BLaER1 treated with 17β-estradiol and CSF1 and Interleukin-3, amounts not matched to agents 10 nM and 100 nM (cell line): ENCODE data around the gene LPIN2.
"Not testable (repeated sequence)": the region's sequence is repeated elsewhere in the genome, so short reads cannot be mapped to it uniquely, and the experiment has no call there.

Source experiments
- H3K27ac ChIP-seq, 11 experiments: shearing (Covaris generic); formaldehyde crosslinking; 2 replicates each; pipeline ENCODE4 v1.8.1; 2022
- H3K27me3 ChIP-seq, 11 experiments: shearing (Covaris generic); formaldehyde crosslinking; 2 replicates each; pipeline ENCODE4 v1.8.1; 2022
- H3K36me3 ChIP-seq, 11 experiments: shearing (Covaris generic); formaldehyde crosslinking; 2 replicates each; pipeline ENCODE4 v1.8.1; 2022
- H3K4me1 ChIP-seq, 10 experiments: shearing (Covaris generic); formaldehyde crosslinking; 2 replicates each; pipeline ENCODE4 v1.8.1; 2022
- H3K4me2 ChIP-seq, 11 experiments: shearing (Covaris generic); formaldehyde crosslinking; 2 replicates each; pipeline ENCODE4 v1.8.1; 2022
- H3K4me3 ChIP-seq, 10 experiments: shearing (Covaris generic); formaldehyde crosslinking; 2 replicates each; pipeline ENCODE4 v1.8.1; 2022
- H3K9ac ChIP-seq, 11 experiments: shearing (Covaris generic); formaldehyde crosslinking; 2 replicates each; pipeline ENCODE4 v1.8.1; 2022
- H3K9me3 ChIP-seq, 11 experiments: shearing (Covaris generic); formaldehyde crosslinking; replicated peaks in 1 of 11; 2 replicates each; pipeline ENCODE4 v1.8.1; 2022
- H4K20me1 ChIP-seq, 11 experiments: shearing (Covaris generic); formaldehyde crosslinking; 2 replicates each; pipeline ENCODE4 v1.8.1; 2022
- Cebpa-rat ChIP-seq, 11 experiments: shearing (Covaris generic); IDR thresholded peaks; 2 replicates each; pipeline ENCODE4 v1.8.1; 2022

Gene LPIN2

GRCh38 chr18:3015851-3016250 is 2.9 kb upstream of the LPIN2 start:
- Histone ChIP-seq H3K9me3 (no peaks in the 10 kb centered on the region), H3K27ac (peak overlapping the region; percentile 73 to 97 (median 92)), H3K27me3 (no peaks in the 10 kb centered on the region), H3K9ac (peak overlapping the region; percentile 67 to 98 (median 75)), H3K4me3 (peak overlapping the region; percentile 16 to 57 (median 46); a peak in 17 of 20 replicates), H3K36me3 (peaks cover under 1 to 10% (median 9%) of the 10 kb centered on the region in 11 experiments; a peak in 18 of 22 replicates), H3K4me1 (peaks cover 69 to 80% (median 76%) of the 10 kb centered on the region in 10 experiments), H3K4me2 (peak overlapping the region; percentile 90 to 98 (median 95)), H4K20me1 (peaks cover 4 to 14% (median 11%) of the 10 kb centered on the region in 11 experiments; a peak in 15 of 22 replicates)
- no peak for TF ChIP-seq Cebpa-rat (IDR thresholded peaks at IDR 0.05)

GRCh38 chr18:3015204-3015592 is 2.3 kb upstream of the LPIN2 start:
- Histone ChIP-seq H3K9ac (peak overlapping the region; percentile 67 to 98 (median 75)), H3K4me3 (peak overlapping the region in 9 of 10 experiments; percentile 33 to 57 (median 47); a peak in 17 of 20 replicates), H3K27ac (peak overlapping the region; percentile 73 to 97 (median 92)), H3K4me1 (peaks cover 76 to 86% (median 82%) of the 10 kb centered on the region in 10 experiments), H3K4me2 (peak overlapping the region; percentile 90 to 98 (median 95)), H3K36me3 (peaks cover 7 to 17% (median 15%) of the 10 kb centered on the region in 11 experiments; a peak in 19 of 22 replicates), H3K27me3 (no peaks in the 10 kb centered on the region), H4K20me1 (peaks cover 6 to 20% (median 18%) of the 10 kb centered on the region in 11 experiments; a peak in 16 of 22 replicates), H3K9me3 (no peaks in the 10 kb centered on the region)
- TF ChIP-seq Cebpa-rat (IDR thresholded peaks at IDR 0.05), result no peak

GRCh38 chr18:3014503-3015203 is 1.7 kb upstream of the LPIN2 start:
- Histone ChIP-seq H3K4me1 (peaks cover 80 to 88% (median 85%) of the 10 kb centered on the region in 10 experiments), H3K9ac (peak overlapping the region; percentile 71 to 98 (median 76)), H3K27me3 (no peaks in the 10 kb centered on the region), H4K20me1 (peaks cover 6 to 25% (median 23%) of the 10 kb centered on the region in 11 experiments; a peak in 16 of 22 replicates), H3K4me2 (peak overlapping the region; percentile 90 to 98 (median 95)), H3K36me3 (peaks cover 12 to 22% (median 20%) of the 10 kb centered on the region in 11 experiments; a peak in 19 of 22 replicates), H3K9me3 (no peaks in the 10 kb centered on the region), H3K27ac (peak overlapping the region; percentile 73 to 97 (median 92); a peak in 21 of 22 replicates), H3K4me3 (peak overlapping the region in 8 of 10 experiments; percentile 35 to 93 (median 48); a peak in 14 of 20 replicates)
- TF ChIP-seq Cebpa-rat (IDR thresholded peaks at IDR 0.05), result no peak

GRCh38 chr18:3012136-3013023 is 564 bp downstream of the LPIN2 start:
- Histone ChIP-seq H3K4me3 (peak overlapping the region; percentile 83 to 95 (median 89)), H3K36me3 (peaks cover 31 to 44% (median 42%) of the 10 kb centered on the region in 11 experiments), H4K20me1 (peaks cover 6 to 45% (median 40%) of the 10 kb centered on the region in 11 experiments; a peak in 18 of 22 replicates), H3K9me3 (no peaks in the 10 kb centered on the region), H3K27ac (peak overlapping the region; percentile 89 to 97 (median 93)), H3K9ac (peak overlapping the region; percentile 94 to 98 (median 97)), H3K4me1 (peaks cover 66 to 85% (median 79%) of the 10 kb centered on the region in 10 experiments), H3K27me3 (no peaks in the 10 kb centered on the region), H3K4me2 (peak overlapping the region; percentile 86 to 98 (median 94))
- no peak for TF ChIP-seq Cebpa-rat (IDR thresholded peaks at IDR 0.05)

- peak overlapping the region in 6 of 11 experiments; percentile 10 to 97 (median 26); a peak in 8 of 22 replicates for H3K27ac ChIP-seq
- no peaks in the 10 kb centered on the region for H3K27me3 ChIP-seq
- peaks cover 0 to 17% (median 14%) of the 10 kb centered on the region in 11 experiments; a peak in 19 of 22 replicates for H3K9me3 ChIP-seq
- peaks cover 44 to 67% (median 65%) of the 10 kb centered on the region in 11 experiments for H3K36me3 ChIP-seq
- peak overlapping the region in 7 of 11 experiments; percentile 4 to 98 (median 97); a peak in 8 of 22 replicates for H3K9ac ChIP-seq
- peaks cover 6 to 67% (median 51%) of the 10 kb centered on the region in 11 experiments; a peak in 20 of 22 replicates for H4K20me1 ChIP-seq
- peaks cover 44 to 63% (median 57%) of the 10 kb centered on the region in 10 experiments for H3K4me1 ChIP-seq
- peak overlapping the region in 5 of 10 experiments; percentile 83 to 95 (median 89); a peak in 8 of 20 replicates for H3K4me3 ChIP-seq
- H3K4me2 ChIP-seq, result peak overlapping the region; percentile 86 to 98 (median 94); a peak in 21 of 22 replicates
- no peak for TF ChIP-seq Cebpa-rat (IDR thresholded peaks at IDR 0.05)
These were observed 2.9 kb downstream of the LPIN2 start for GRCh38 chr18:3010086-3010485.

- Histone ChIP-seq H3K9ac (peak overlapping the region in 4 of 11 experiments; percentile 5 to 38 (median 16); a peak in 3 of 22 replicates), H4K20me1 (peaks cover 6 to 82% (median 57%) of the 10 kb centered on the region in 11 experiments; a peak in 20 of 22 replicates), H3K4me1 (peaks cover 29 to 50% (median 41%) of the 10 kb centered on the region in 10 experiments), H3K4me3 (0 out of 20 replicates have a peak overlapping the region, but pooled peaks of 1 of the 10 experiments have one; percentile 12), H3K9me3 (peaks cover 0 to 32% (median 29%) of the 10 kb centered on the region in 11 experiments; a peak in 21 of 22 replicates), H3K27me3 (no peaks in the 10 kb centered on the region), H3K36me3 (peaks cover 60 to 83% (median 80%) of the 10 kb centered on the region in 11 experiments), H3K27ac (peak overlapping the region in 4 of 11 experiments; percentile 9 to 49 (median 34); a peak in 3 of 22 replicates), H3K4me2 (peak overlapping the region in 8 of 11 experiments; percentile 8 to 96 (median 81); a peak in 14 of 22 replicates)
- no peak for TF ChIP-seq Cebpa-rat (IDR thresholded peaks at IDR 0.05)
These were observed 4.4 kb downstream of the LPIN2 start for GRCh38 chr18:3008541-3008940.

GRCh38 chr18:3007491-3007890 is 5.5 kb downstream of the LPIN2 start:
- H4K20me1 ChIP-seq, result peaks cover 6 to 93% (median 66%) of the 10 kb centered on the region in 11 experiments; a peak in 20 of 22 replicates
- no peaks in the 10 kb centered on the region for H3K27me3 ChIP-seq
- H3K27ac ChIP-seq, result no peak overlapping the region
- TF ChIP-seq Cebpa-rat (IDR thresholded peaks at IDR 0.05), result no peak
- H3K4me3 ChIP-seq, result no peak overlapping the region
- H3K4me2 ChIP-seq, result no peak overlapping the region
- H3K4me1 ChIP-seq, result peaks cover 27 to 59% (median 40%) of the 10 kb centered on the region in 10 experiments
- peaks cover 0 to 42% (median 34%) of the 10 kb centered on the region in 11 experiments; a peak in 21 of 22 replicates for H3K9me3 ChIP-seq
- no peak overlapping the region for H3K9ac ChIP-seq
- peaks cover 69 to 93% (median 91%) of the 10 kb centered on the region in 11 experiments for H3K36me3 ChIP-seq

- Histone ChIP-seq H3K9ac (no peak overlapping the region), H3K4me3 (no peak overlapping the region), H3K9me3 (peaks cover 0 to 48% (median 35%) of the 10 kb centered on the region in 11 experiments; a peak in 21 of 22 replicates), H3K4me1 (peaks cover 10 to 49% (median 27%) of the 10 kb centered on the region in 10 experiments), H3K27ac (no peak overlapping the region), H3K4me2 (no peak overlapping the region), H4K20me1 (peaks cover 0 to 99% (median 57%) of the 10 kb centered on the region in 11 experiments; a peak in 20 of 22 replicates), H3K36me3 (peaks cover 75 to 100% (median 92%) of the 10 kb centered on the region in 11 experiments), H3K27me3 (no peaks in the 10 kb centered on the region)
- TF ChIP-seq Cebpa-rat (IDR thresholded peaks at IDR 0.05), result no peak
These were observed 7.5 kb downstream of the LPIN2 start for GRCh38 chr18:3005462-3005861.

GRCh38 chr18:3003766-3004165 is 9.2 kb downstream of the LPIN2 start:
- Histone ChIP-seq H4K20me1 (peaks cover 0 to 99% (median 58%) of the 10 kb centered on the region in 11 experiments; a peak in 18 of 22 replicates), H3K9me3 (peaks cover 0 to 48% (median 35%) of the 10 kb centered on the region in 11 experiments; a peak in 21 of 22 replicates), H3K36me3 (peaks cover 73 to 92% (median 85%) of the 10 kb centered on the region in 11 experiments), H3K4me1 (peaks cover 13 to 49% (median 28%) of the 10 kb centered on the region in 10 experiments)
- H3K27me3 ChIP-seq, H3K27ac ChIP-seq, H3K9ac ChIP-seq, H3K4me3 ChIP-seq, H3K4me2 ChIP-seq: not testable (repeated sequence)
